GM12801 (cell line): ENCODE results near the gene STIMATE.

Source experiments
- TF ChIP-seq, protein P1 (sequence below): IDR thresholded peaks from one replicate; pipeline ENCODE4 v1.5.1; 2011; ENCODE audit warnings: control low read depth; ENCODE audit not compliant: insufficient read length; ENCODE audit errors: extremely low read depth

STIMATE gene

DNA sequence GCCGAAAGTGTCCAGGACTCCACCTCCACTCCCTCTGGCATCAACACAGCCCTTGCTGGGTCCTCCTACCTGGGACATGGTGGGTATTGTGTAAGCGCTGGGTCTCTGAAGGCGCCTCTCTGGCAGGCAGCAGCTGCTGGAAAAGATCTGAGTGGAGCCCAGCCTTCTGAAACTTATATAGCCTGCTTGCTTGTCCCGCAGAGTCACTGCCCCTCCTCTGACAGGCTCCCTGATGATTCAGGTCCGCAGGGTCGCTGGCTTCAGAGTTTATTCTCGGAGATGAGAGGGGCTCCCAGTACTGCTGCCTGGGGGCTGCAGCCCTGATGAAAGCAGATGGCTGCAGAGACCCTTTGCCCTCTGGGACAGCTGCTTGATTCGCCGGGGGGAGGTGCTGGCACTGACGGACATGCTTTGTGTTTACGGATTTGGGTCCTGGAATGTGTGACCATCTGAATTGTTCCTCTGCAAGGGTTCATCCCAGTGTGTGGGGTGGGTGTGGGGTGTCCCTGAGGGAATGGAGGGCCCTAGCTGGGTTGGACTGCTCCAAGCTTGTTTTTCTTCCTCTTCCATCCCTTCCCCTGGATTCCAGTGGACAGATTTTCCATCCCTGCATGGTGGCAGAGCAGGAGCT is 62.4 kb downstream of the STIMATE start, which contains the start of gene MUSTN1:
Gene MUSTN1, minus strand, starts transcription at position 149 of the 631 bp plus-strand sequence. Its CDS starts 71 bp downstream, at position 78.
- TF ChIP-seq, protein P1, sequence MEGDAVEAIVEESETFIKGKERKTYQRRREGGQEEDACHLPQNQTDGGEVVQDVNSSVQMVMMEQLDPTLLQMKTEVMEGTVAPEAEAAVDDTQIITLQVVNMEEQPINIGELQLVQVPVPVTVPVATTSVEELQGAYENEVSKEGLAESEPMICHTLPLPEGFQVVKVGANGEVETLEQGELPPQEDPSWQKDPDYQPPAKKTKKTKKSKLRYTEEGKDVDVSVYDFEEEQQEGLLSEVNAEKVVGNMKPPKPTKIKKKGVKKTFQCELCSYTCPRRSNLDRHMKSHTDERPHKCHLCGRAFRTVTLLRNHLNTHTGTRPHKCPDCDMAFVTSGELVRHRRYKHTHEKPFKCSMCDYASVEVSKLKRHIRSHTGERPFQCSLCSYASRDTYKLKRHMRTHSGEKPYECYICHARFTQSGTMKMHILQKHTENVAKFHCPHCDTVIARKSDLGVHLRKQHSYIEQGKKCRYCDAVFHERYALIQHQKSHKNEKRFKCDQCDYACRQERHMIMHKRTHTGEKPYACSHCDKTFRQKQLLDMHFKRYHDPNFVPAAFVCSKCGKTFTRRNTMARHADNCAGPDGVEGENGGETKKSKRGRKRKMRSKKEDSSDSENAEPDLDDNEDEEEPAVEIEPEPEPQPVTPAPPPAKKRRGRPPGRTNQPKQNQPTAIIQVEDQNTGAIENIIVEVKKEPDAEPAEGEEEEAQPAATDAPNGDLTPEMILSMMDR, result no peak

DNA sequence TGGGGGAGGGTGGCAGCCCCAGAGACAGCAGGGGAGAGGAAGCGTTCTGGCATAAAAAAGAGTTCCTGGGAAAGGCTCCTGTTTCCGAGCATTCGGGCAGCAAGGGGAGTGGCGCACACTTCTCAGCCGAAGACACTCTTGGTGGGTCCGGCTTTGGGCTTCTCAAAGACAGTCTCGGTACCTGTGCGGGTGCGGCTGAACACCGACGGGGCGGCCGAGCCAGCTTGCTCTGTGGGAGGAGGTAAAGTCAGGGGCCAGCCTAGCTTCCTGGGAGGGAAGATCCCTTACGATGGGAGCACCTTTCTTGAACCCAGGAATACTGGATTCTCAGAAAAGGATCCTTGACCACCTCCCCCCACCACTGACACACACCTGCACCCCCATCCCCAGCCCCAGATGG is 64.1 kb downstream of the STIMATE start:
- TF ChIP-seq, protein P1, result no peak

DNA sequence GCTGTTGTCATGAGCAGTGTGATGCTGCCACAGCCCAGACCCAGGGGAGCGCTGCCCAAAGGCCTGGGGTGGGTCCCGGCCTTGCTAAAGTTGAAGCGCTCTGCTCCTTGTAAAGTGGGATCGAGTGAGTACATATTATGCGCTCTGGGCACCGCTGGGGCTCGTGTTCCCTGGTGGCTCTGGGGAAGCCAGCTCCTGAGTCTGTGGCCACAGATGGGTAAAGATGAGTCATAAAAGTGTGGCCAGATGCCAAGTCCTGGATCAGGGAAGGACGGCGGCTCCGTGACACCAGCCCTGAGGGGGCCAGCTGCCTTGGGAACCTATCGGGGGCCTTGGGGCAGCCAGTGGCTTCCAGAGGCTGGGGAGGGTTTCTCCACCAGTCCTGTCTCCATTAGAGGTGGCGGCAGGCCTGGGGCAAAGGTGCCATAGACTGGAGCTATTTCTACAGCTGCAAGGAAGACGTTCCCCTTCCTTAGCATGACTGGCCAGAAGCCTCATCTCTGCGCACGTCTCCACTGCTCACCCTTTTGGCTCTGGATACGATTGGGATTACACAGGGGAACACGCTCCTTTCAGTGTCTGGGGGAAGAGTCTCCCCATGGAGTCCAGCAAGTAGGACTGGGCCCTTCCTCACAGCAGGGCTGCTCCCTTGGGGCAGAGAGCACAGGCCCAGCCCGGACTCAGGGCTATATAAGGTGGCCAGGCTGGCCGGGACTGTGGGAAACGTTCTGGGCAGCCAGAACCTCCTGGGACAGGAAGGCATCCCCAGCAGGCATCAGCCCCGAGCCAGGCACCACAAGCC is 65.6 kb downstream of the STIMATE start:
- TF ChIP-seq, protein P1, result no peak

GRCh38 chr3:52830535-52831258 is 66.7 kb downstream of the STIMATE start, which contains the start of gene ITIH4:
Gene ITIH4, minus strand, starts transcription at chr3:52830672. Its CDS starts 30 bp downstream, at chr3:52830642.
- TF ChIP-seq, protein P1, result no peak

GRCh38 chr3:52829906-52830463 is 67.4 kb downstream of the STIMATE start:
- TF ChIP-seq, protein P1, result no peak

DNA sequence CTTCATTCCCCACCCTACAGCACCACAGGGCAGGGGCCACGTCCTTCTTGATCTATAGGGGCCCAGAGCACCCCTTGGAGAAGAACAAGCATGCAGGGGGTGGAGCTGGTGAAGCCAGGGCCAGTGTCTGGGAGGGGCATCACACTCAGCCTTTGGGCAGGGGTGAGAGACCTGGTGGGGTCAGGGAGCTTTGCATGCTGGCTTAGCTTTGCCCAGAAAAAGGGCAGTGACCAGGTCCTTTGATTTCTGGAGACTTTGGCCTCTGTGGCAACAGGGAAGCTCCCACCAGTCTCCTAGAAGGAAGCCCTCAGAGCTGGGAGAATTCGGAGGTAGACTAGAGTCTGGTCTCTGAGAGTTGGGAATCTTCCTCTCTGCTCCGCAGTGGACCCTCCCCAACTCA is 67.9 kb downstream of the STIMATE start:
- TF ChIP-seq, protein P1, result no peak
